SU-DHL-6 (cell line): ENCODE results near the gene PPP1R3C.

Source experiments
- H2AFZ ChIP-seq: fragments of 200-600 bp; sonication (generic); 2 replicates; pipeline ENCODE4 v1.6.1; 2014; ENCODE audit warnings: low read depth, mild to moderate bottlenecking, moderate library complexity, mixed read lengths, antibody characterized with exemption, low read length; ENCODE audit not compliant: severe bottlenecking
- H3F3A ChIP-seq: fragments of 200-600 bp; shearing (Covaris generic); 2 replicates; pipeline ENCODE4 v1.6.0; 2016; ENCODE audit warnings: antibody characterized with exemption, mild to moderate bottlenecking; ENCODE audit not compliant: insufficient read depth
- H3K27ac ChIP-seq: fragments of 200-600 bp; sonication (generic); 2 replicates; pipeline ENCODE4 v1.5.1; 2016; ENCODE audit warnings: low read depth, mild to moderate bottlenecking, low read length, moderate library complexity, mixed read lengths
- H3K27me3 ChIP-seq: fragments of 200-600 bp; sonication (generic), shearing (Covaris generic); 2 replicates; pipeline ENCODE4 v1.6.0; 2014; ENCODE audit warnings: mild to moderate bottlenecking, low read length
- H3K36me3 ChIP-seq: fragments of 200-600 bp; sonication (generic); 2 replicates; pipeline ENCODE4 v1.6.1; 2014; ENCODE audit warnings: mild to moderate bottlenecking, low read length, mixed read lengths
- H3K4me2 ChIP-seq: fragments of 300-600, 200-600 bp; shearing (Covaris generic), sonication (generic); 2 replicates; pipeline ENCODE4 v1.6.0; 2014; ENCODE audit warnings: low read length, low read depth, mild to moderate bottlenecking; ENCODE audit not compliant: poor library complexity, severe bottlenecking
- H3K4me3 ChIP-seq: fragments of 200-600 bp; sonication (generic); 2 replicates; pipeline ENCODE4 v1.5.1; 2014; ENCODE audit warnings: antibody characterized with exemption, low read length, mild to moderate bottlenecking, mixed read lengths; ENCODE audit not compliant: insufficient read depth, poor library complexity, severe bottlenecking
- H3K79me2 ChIP-seq: fragments of 200-600 bp; sonication (generic); 2 replicates; pipeline ENCODE4 v1.6.1; 2014; ENCODE audit warnings: mild to moderate bottlenecking, low read length, moderate library complexity; ENCODE audit not compliant: insufficient read depth
- H3K9ac ChIP-seq: fragments of 200-600 bp; sonication (generic); 2 replicates; pipeline ENCODE4 v1.7.0; 2014; ENCODE audit warnings: mild to moderate bottlenecking, low read length
- H3K9me2 ChIP-seq: fragments of 200-600 bp; sonication (generic); replicated peaks from 2 replicates; pipeline ENCODE4 v1.6.1; 2014; ENCODE audit warnings: low read length; ENCODE audit not compliant: insufficient read depth
- H3K9me3 ChIP-seq: fragments of 200-600 bp; sonication (generic); 2 replicates; pipeline ENCODE4 v1.6.1; 2014; ENCODE audit warnings: low read length, mixed read lengths; ENCODE audit not compliant: insufficient read depth
- H4K20me1 ChIP-seq: fragments of 200-600 bp; sonication (generic); 2 replicates; pipeline ENCODE4 v1.6.1; 2014; ENCODE audit warnings: low read depth, mild to moderate bottlenecking, antibody characterized with exemption, low read length, moderate library complexity, mixed read lengths
- CTCF ChIP-seq: fragments of 200-600 bp; sonication (generic); IDR thresholded peaks from one replicate; pipeline ENCODE4 v1.5.1; 2017; ENCODE audit warnings: antibody characterized with exemption, mild to moderate bottlenecking, low read length, moderate library complexity; ENCODE audit not compliant: insufficient read depth, poor library complexity, severe bottlenecking
- EZH2phosphoT487 ChIP-seq: fragments of 200-600 bp; sonication (generic), shearing (Covaris generic); conservative IDR thresholded peaks from 2 replicates; pipeline ENCODE4 v1.6.1; 2018; ENCODE audit warnings: mild to moderate bottlenecking, antibody characterized with exemption, low read length, moderate library complexity, mixed read lengths

Gene PPP1R3C

GRCh38 chr10:91632671-91633550 is at the start of gene PPP1R3C:
PPP1R3C (minus strand) TSS chr10:91633071; CDS start chr10:91632969, 102 bp downstream.
- H3K4me3 ChIP-seq, result no peak within 1 kb of the TSS
- no peaks in the 10 kb centered on the region for H3K79me2 ChIP-seq
- H3K27me3 ChIP-seq, result 0 out of 2 replicates have a peak, but pooled peaks cover 3% of the 10 kb centered on the region
- H2AFZ ChIP-seq, result no peak within 1 kb of the TSS
- no peaks in the 10 kb centered on the region for H3K9me3 ChIP-seq
- H3K9me2 ChIP-seq, result no peaks in the 10 kb centered on the region
- H3K36me3 ChIP-seq, result no peaks in the 10 kb centered on the region
- no peak within 1 kb of the TSS for H3K9ac ChIP-seq
- no peak within 1 kb of the TSS for H3K27ac ChIP-seq
- H3F3A ChIP-seq, result no peaks in the 10 kb centered on the region
- no peak within 1 kb of the TSS for H3K4me2 ChIP-seq
- no peaks in the 10 kb centered on the region for H4K20me1 ChIP-seq
- no peak for TF ChIP-seq CTCF
- TF ChIP-seq EZH2phosphoT487, result no peak

DNA sequence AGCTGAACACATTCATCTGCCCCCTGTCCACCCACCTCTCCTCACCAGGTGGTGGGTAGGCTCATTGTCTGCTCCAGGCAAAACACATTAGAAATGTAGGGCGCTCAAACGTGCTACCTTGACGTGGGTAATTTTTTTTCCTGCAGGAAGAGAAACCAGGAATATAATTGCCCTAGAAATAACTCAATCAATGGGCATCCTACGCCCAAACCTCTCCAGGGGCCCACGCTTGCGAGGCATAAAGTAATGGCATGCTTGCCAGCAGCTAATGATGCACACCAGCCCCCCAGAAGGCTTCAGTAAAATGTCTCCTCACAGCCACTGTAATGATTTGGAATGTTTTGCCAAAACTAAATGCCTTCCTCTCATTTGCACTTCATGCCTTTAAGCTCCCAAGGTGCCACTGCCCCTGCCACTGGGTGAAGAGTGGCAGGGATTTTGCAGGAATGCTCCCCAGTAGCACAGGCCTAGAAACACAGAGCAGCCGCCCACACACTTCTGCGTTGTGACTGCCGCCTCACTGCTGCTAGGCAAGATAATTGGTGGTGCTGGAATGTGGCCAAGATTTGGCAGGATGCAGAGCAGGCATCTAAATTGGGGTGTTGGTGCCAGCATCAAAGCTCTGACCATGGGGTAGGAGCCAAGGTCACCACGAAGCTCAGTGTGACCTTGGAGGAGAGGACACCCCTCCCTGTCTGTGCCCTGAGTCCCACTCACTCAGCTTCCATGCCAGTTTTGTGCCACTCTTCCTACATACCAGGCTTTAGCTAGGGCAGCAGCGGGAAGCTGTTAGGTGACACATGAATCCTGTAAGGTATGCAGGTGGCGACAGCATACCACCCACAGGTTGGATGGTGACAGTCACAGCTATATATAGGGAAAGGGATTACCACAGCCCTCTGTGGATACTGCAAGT is 48.7 kb upstream of the PPP1R3C start:
- Histone ChIP-seq H3K36me3 (no peaks in the 10 kb centered on the region), H3K4me2 (no peak overlapping the region), H3K9me2 (no peaks in the 10 kb centered on the region), H3K27me3 (no peaks in the 10 kb centered on the region), H3K4me3 (no peak overlapping the region), H3K27ac (no peak overlapping the region), H3K9ac (no peak overlapping the region), H2AFZ (no peak overlapping the region), H4K20me1 (no peaks in the 10 kb centered on the region), H3K9me3 (no peaks in the 10 kb centered on the region), H3F3A (no peaks in the 10 kb centered on the region), H3K79me2 (no peaks in the 10 kb centered on the region)
- TF ChIP-seq CTCF, result no peak
- no peak for TF ChIP-seq EZH2phosphoT487

DNA sequence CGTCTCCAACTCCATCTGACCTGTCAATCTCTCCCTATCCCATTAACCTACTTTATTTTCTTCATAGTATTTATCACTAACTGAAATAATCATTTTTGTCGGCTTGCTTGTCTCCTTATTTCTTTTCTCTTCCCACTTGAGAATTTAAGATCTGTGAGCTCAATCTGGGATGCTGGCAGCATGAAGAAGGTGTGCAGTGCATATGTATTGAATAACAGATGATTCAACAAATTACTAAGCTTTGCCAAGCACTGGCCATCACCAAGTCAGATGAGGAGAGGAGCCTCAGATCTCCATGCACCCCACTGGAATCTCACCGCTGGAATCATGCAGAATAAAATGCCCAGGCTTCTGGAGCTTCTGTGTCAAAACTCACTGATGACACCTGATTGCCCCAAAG is 47.6 kb upstream of the PPP1R3C start:
- no peaks in the 10 kb centered on the region for H3K27me3 ChIP-seq
- TF ChIP-seq EZH2phosphoT487 (no peak), CTCF (no peak)
- no peak overlapping the region for H3K27ac ChIP-seq
- H2AFZ ChIP-seq, result no peak overlapping the region
- no peaks in the 10 kb centered on the region for H3K9me3 ChIP-seq
- no peak overlapping the region for H3K9ac ChIP-seq
- H3K4me3 ChIP-seq, result no peak overlapping the region
- no peak overlapping the region for H3K4me2 ChIP-seq
- H3F3A ChIP-seq, result no peaks in the 10 kb centered on the region
- H3K79me2 ChIP-seq, result no peaks in the 10 kb centered on the region
- no peaks in the 10 kb centered on the region for H4K20me1 ChIP-seq
- H3K9me2 ChIP-seq, result no peaks in the 10 kb centered on the region
- no peaks in the 10 kb centered on the region for H3K36me3 ChIP-seq
